ENCODE measurements around the gene POU4F3.

The POU4F3 gene

DNA sequence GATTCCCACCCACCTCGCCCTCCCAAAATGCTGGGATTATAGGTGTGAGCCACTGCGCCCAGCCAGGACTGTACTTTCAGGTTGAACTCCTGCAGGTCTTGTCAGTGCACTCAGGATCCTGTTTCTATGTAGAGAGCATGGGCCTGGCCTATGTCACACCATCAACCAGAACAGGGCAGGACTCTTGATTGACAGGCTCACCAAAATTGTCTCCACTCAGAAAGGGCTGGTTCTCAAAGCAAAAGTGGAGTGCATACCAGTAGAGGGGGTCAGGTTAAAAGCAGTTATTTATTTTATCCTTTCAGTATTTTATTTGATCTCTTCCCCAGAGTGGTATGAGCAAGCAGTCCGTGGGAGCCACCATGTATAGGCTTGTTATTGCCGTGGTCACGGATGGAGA, 27.4 kb upstream of the POU4F3 start:
- H3K4me3 ChIP-seq (replicated peaks; ENCODE audit: insufficient read depth, low read length): no peak overlapping the region
- TF ChIP-seq, protein P1, sequence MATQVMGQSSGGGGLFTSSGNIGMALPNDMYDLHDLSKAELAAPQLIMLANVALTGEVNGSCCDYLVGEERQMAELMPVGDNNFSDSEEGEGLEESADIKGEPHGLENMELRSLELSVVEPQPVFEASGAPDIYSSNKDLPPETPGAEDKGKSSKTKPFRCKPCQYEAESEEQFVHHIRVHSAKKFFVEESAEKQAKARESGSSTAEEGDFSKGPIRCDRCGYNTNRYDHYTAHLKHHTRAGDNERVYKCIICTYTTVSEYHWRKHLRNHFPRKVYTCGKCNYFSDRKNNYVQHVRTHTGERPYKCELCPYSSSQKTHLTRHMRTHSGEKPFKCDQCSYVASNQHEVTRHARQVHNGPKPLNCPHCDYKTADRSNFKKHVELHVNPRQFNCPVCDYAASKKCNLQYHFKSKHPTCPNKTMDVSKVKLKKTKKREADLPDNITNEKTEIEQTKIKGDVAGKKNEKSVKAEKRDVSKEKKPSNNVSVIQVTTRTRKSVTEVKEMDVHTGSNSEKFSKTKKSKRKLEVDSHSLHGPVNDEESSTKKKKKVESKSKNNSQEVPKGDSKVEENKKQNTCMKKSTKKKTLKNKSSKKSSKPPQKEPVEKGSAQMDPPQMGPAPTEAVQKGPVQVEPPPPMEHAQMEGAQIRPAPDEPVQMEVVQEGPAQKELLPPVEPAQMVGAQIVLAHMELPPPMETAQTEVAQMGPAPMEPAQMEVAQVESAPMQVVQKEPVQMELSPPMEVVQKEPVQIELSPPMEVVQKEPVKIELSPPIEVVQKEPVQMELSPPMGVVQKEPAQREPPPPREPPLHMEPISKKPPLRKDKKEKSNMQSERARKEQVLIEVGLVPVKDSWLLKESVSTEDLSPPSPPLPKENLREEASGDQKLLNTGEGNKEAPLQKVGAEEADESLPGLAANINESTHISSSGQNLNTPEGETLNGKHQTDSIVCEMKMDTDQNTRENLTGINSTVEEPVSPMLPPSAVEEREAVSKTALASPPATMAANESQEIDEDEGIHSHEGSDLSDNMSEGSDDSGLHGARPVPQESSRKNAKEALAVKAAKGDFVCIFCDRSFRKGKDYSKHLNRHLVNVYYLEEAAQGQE (IDR thresholded peaks at IDR 0.05; ENCODE audit: insufficient replicate concordance, low read depth): no peak
- TF ChIP-seq SPI1 (IDR thresholded peaks at IDR 0.05; ENCODE audit: borderline replicate concordance, low read depth) (no peak), GABPA (IDR thresholded peaks at IDR 0.05; ENCODE audit: low read depth) (no peak), POLR2AphosphoS5 (IDR thresholded peaks at IDR 0.05; ENCODE audit: low read depth) (no peak)
- TF ChIP-seq, protein P2, sequence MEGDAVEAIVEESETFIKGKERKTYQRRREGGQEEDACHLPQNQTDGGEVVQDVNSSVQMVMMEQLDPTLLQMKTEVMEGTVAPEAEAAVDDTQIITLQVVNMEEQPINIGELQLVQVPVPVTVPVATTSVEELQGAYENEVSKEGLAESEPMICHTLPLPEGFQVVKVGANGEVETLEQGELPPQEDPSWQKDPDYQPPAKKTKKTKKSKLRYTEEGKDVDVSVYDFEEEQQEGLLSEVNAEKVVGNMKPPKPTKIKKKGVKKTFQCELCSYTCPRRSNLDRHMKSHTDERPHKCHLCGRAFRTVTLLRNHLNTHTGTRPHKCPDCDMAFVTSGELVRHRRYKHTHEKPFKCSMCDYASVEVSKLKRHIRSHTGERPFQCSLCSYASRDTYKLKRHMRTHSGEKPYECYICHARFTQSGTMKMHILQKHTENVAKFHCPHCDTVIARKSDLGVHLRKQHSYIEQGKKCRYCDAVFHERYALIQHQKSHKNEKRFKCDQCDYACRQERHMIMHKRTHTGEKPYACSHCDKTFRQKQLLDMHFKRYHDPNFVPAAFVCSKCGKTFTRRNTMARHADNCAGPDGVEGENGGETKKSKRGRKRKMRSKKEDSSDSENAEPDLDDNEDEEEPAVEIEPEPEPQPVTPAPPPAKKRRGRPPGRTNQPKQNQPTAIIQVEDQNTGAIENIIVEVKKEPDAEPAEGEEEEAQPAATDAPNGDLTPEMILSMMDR (IDR thresholded peaks at IDR 0.05; ENCODE audit: insufficient read depth, low read length): no peak
- H3K27me3 ChIP-seq (ENCODE audit: insufficient read depth, poor library complexity, severe bottlenecking): peaks cover 7% of the 10 kb centered on the region
- H3K27ac ChIP-seq (replicated peaks): no peak overlapping the region
- DNase-seq (ENCODE audit: low read depth in 1 of 2, low spot score in 1 of 2): no peak

DNA sequence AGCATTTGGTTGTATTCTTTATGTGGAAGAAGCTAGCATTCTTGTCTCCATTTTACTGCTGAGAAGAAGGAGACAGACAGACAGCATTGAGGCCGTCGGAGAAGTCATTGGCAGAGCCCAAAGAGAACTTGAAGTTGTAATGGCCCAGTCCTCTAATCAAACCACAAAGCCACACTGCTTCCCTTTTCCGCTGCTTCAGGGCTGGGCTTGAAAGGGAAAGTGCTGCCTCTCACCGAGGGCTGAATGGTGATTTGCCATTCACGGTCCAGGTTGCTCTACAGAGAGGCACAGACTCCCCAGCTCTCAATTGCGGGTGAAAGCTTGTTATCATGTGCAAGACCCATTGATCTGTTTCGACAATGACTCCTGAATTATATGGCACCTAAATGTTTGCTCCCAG, 25.6 kb upstream of the POU4F3 start:
- peak; percentile 6 to 81 for DNase-seq (ENCODE audit: low read depth in 1 of 2, low spot score in 1 of 2)
- Histone ChIP-seq H3K27ac (replicated peaks) (no peak overlapping the region), H3K4me3 (replicated peaks; ENCODE audit: insufficient read depth, low read length) (no peak overlapping the region; the same call in 1 of the 2 replicates), H3K27me3 (ENCODE audit: insufficient read depth, poor library complexity, severe bottlenecking) (peaks cover 7% of the 10 kb centered on the region)
- peak; percentile 33; the same call in 1 of the 2 replicates for TF ChIP-seq SPI1 (IDR thresholded peaks at IDR 0.05; ENCODE audit: borderline replicate concordance, low read depth)
- TF ChIP-seq, protein P2 (IDR thresholded peaks at IDR 0.05; ENCODE audit: insufficient read depth, low read length): no peak

DNA sequence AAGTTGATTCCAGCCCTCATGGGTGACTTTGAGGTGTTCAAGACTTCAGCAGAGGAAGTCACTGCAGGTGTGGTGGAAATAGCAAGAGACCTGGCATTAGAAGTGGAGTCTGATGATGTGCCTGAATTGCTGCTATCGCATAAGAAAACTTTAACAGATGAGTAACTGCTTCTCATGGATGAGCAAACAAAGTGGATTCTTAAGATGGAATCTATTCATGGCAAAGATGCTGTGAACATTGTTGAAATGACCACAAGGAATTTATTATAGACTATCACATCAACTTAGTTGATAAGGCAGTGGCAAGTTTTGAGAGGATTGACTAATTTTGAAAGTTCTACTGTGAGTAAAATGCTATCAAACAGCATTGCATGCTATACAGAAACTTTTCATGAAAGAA, 17.1 kb upstream of the POU4F3 start:
- H3K4me3 ChIP-seq (replicated peaks; ENCODE audit: insufficient read depth, low read length): no peak overlapping the region
- H3K27me3 ChIP-seq (ENCODE audit: insufficient read depth, poor library complexity, severe bottlenecking): peaks cover 11% of the 10 kb centered on the region
- TF ChIP-seq, protein P2 (IDR thresholded peaks at IDR 0.05; ENCODE audit: insufficient read depth, low read length): no peak
- no peak for TF ChIP-seq GABPA (IDR thresholded peaks at IDR 0.05; ENCODE audit: low read depth)
- TF ChIP-seq, protein P1 (IDR thresholded peaks at IDR 0.05; ENCODE audit: insufficient replicate concordance, low read depth): no peak
- TF ChIP-seq POLR2AphosphoS5 (IDR thresholded peaks at IDR 0.05; ENCODE audit: low read depth): no peak
- no peak for TF ChIP-seq SPI1 (IDR thresholded peaks at IDR 0.05; ENCODE audit: borderline replicate concordance, low read depth)
- DNase-seq (ENCODE audit: low read depth in 1 of 2, low spot score in 1 of 2): no peak
- no peak overlapping the region for H3K27ac ChIP-seq (replicated peaks)

DNA sequence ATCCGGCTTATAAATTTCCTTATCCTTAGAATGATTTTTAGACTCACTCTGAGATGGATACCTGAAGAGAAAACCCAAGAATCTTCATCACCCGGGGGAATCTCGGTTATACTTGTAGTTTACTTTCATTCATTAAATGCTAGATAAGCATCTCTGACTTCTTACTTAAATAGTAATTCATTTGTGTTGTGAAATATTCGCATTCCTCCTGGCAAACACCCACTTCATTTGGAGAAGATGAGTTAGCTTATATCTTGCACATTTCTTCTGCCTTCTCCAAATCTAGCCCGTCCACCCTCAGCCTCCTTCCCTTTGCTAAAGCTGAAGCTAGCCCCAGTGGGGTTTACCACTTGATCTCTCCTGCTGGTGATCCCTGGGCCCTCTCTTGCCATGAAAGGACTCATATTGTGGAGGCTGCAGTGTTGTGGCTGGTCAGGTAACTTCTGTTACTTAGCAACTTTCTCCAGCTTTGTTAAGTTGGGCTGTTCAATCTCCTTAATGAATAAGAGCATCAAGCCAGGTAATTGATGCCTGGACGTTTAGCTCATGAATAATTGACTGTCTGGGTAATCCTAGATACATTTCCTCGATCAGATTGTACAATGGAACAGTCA, 11.3 kb upstream of the POU4F3 start:
- Histone ChIP-seq H3K27me3 (ENCODE audit: insufficient read depth, poor library complexity, severe bottlenecking) (peaks cover 21% of the 10 kb centered on the region), H3K4me3 (replicated peaks; ENCODE audit: insufficient read depth, low read length) (no peak overlapping the region), H3K27ac (replicated peaks) (no peak overlapping the region)
- TF ChIP-seq, protein P1 (IDR thresholded peaks at IDR 0.05; ENCODE audit: insufficient replicate concordance, low read depth): no peak
- TF ChIP-seq POLR2AphosphoS5 (IDR thresholded peaks at IDR 0.05; ENCODE audit: low read depth) (no peak), SPI1 (IDR thresholded peaks at IDR 0.05; ENCODE audit: borderline replicate concordance, low read depth) (no peak), GABPA (IDR thresholded peaks at IDR 0.05; ENCODE audit: low read depth) (no peak)
- TF ChIP-seq, protein P2 (IDR thresholded peaks at IDR 0.05; ENCODE audit: insufficient read depth, low read length): no peak
- DNase-seq (ENCODE audit: low read depth in 1 of 2, low spot score in 1 of 2): no peak

Data from HL-60 (cell line).